HepG2 (cell line): ENCODE measurements around the gene PRCD. TPM values are rescaled to one million over a fixed set of nuclear protein-coding genes. Genes with fewer than 3 reads are reported as not detected.
"Not testable (repeated sequence)": the region's sequence is repeated elsewhere in the genome, so short reads cannot be mapped to it uniquely, and the experiment has no call there.

Experiments used
- ATAC-seq: fragments of 200-7000 bp; cut with Tn5 transposase; 3 replicates; pipeline ENCODE4 v1.9.1; 2020; ENCODE audit warnings: mild to moderate bottlenecking, moderate library complexity
- BruUV-seq: library from RNA; stranded (reverse); fragments of 400-500 nt; replicated peaks from 2 replicates; lab custom pipeline; 2021; lab: Mats Ljungman, UMichigan
- CTCF ChIA-PET: fragments of 300-600 bp; formaldehyde crosslinking; extraction: SDS; loops from one replicate; lab custom pipeline; 2021; ENCODE audit warnings: low total read pairs, inconsistent platforms, low intra/inter-chr PET ratio; lab: Yijun Ruan, JAX
- POLR2A ChIA-PET: fragments of 350-600 bp; sonication (Branson Sonifier 250); formaldehyde crosslinking; loops from one replicate; lab custom pipeline; 2020; ENCODE audit warnings: antibody characterized with exemption, inconsistent platforms; lab: Yijun Ruan, JAX
- DNase-seq: peaks from one replicate; pipeline ENCODE4 v3.0.0-alpha.2; 2015; ENCODE audit warnings: low spot score
- FAIRE-seq: peaks from 3 replicates; lab custom pipeline; 2011; peaks lifted over from hg19 to GRCh38; lab: Jason Lieb, UNC
- H2AFZ ChIP-seq: one replicate; pipeline ENCODE4 v1.6.1; 2011; ENCODE audit warnings: low read length, inconsistent platforms
- H3K27ac ChIP-seq: fragments of 300-600 bp; 3 replicates; pipeline ENCODE4 v1.8.0; 2011; ENCODE audit warnings: mixed run types, mild to moderate bottlenecking, mixed read lengths, low read length, inconsistent platforms; ENCODE audit not compliant: insufficient read depth; ENCODE audit errors: extremely low read length
- H3K27me3 ChIP-seq, 2 experiments: fragments of 200-600 bp in 1 of 2; 2 replicates in 1 of 2; 3 replicates in 1 of 2; pipeline versions ENCODE4 v1.6.0 to v1.8.0; 2011; ENCODE audit warnings: low read length in 2 of 2, mild to moderate bottlenecking in 2 of 2, moderate library complexity in 2 of 2, inconsistent platforms in 1 of 2; ENCODE audit not compliant: insufficient read depth in 2 of 2, control insufficient read depth in 1 of 2
- H3K36me3 ChIP-seq, 2 experiments: fragments of 200-600 bp in 1 of 2; replicated peaks in 1 of 2; 2 replicates in 1 of 2; 3 replicates in 1 of 2; pipeline versions ENCODE4 v1.5.1 to v1.8.0; 2011; ENCODE audit warnings: low read length in 2 of 2, inconsistent platforms in 1 of 2; ENCODE audit not compliant: insufficient read depth in 2 of 2, control insufficient read depth in 1 of 2
- H3K4me1 ChIP-seq: 2 replicates; pipeline ENCODE4 v1.5.1; 2012; ENCODE audit warnings: low read length, inconsistent platforms; ENCODE audit not compliant: insufficient read depth
- H3K4me2 ChIP-seq: 2 replicates; pipeline ENCODE4 v1.6.0; 2011; ENCODE audit warnings: low read depth, low read length, inconsistent platforms
- H3K4me3 ChIP-seq, 3 experiments: fragments of 200-600 bp in 1 of 3; sonication (generic), shearing (Covaris generic) in 1 of 3; replicated peaks in 1 of 3; 2 replicates each; pipeline ENCODE4 v1.5.1; 2011 to 2016; ENCODE audit warnings: low read length in 3 of 3, inconsistent platforms in 2 of 3, low read depth in 2 of 3, mild to moderate bottlenecking in 2 of 3, control low read depth in 1 of 3, mixed read lengths in 1 of 3; ENCODE audit not compliant: insufficient read depth in 1 of 3
- H3K79me2 ChIP-seq: one replicate; pipeline ENCODE4 v1.6.1; 2011; ENCODE audit warnings: low read length, inconsistent platforms; ENCODE audit not compliant: insufficient read depth
- H3K9ac ChIP-seq: 2 replicates; pipeline ENCODE4 v1.6.0; 2011; ENCODE audit warnings: mild to moderate bottlenecking, low read depth, low read length, inconsistent platforms; ENCODE audit not compliant: insufficient read depth
- H3K9me3 ChIP-seq: 2 replicates; pipeline ENCODE4 v1.5.1; 2012; ENCODE audit warnings: mild to moderate bottlenecking, low read length
- H4K20me1 ChIP-seq: 2 replicates; pipeline ENCODE4 v1.6.0; 2011; ENCODE audit warnings: inconsistent platforms, mild to moderate bottlenecking, low read length, moderate library complexity; ENCODE audit not compliant: insufficient read depth
- ADNP ChIP-seq: sonication (generic); formaldehyde crosslinking; IDR thresholded peaks from 2 replicates; pipeline ENCODE4 v1.4.0; 2020; ENCODE audit warnings: missing genetic modification reagents
- EP300 ChIP-seq, 3 experiments: sonication (generic) in 1 of 3; formaldehyde crosslinking in 1 of 3; IDR thresholded peaks; 2 replicates each; pipeline versions ENCODE4 v1.5.1 to v1.6.1; 2011 to 2020; ENCODE audit warnings: low read depth in 2 of 3, low read length in 2 of 3, borderline replicate concordance in 1 of 3, improper control_type of control experiment in 1 of 3, mild to moderate bottlenecking in 1 of 3, missing genetic modification reagents in 1 of 3, moderate library complexity in 1 of 3
- EZH2 ChIP-seq: conservative IDR thresholded peaks from 2 replicates; pipeline ENCODE4 v1.6.1; 2012; ENCODE audit warnings: mild to moderate bottlenecking, low read depth, low read length, moderate library complexity
- HES4 ChIP-seq: sonication (generic); formaldehyde crosslinking; IDR thresholded peaks from 2 replicates; pipeline ENCODE4 v1.9.0; 2021; ENCODE audit warnings: mild to moderate bottlenecking, missing genetic modification reagents, borderline replicate concordance
- HNF4G ChIP-seq, 2 experiments: sonication (generic) in 1 of 2; formaldehyde crosslinking in 1 of 2; IDR thresholded peaks; 2 replicates each; pipeline versions ENCODE4 v1.4.0 to v1.6.1; 2011 to 2020; ENCODE audit warnings: borderline replicate concordance in 2 of 2, low read depth in 2 of 2, mild to moderate bottlenecking in 2 of 2, low read length in 1 of 2, missing genetic modification reagents in 1 of 2, moderate library complexity in 1 of 2
- NR2F2 ChIP-seq: IDR thresholded peaks from 2 replicates; pipeline ENCODE4 v1.6.1; 2012; ENCODE audit warnings: low read depth, inconsistent platforms, borderline replicate concordance
- PITX1 ChIP-seq: sonication (generic); formaldehyde crosslinking; IDR thresholded peaks from 2 replicates; pipeline ENCODE4 v1.5.1; 2020; ENCODE audit warnings: mild to moderate bottlenecking, missing genetic modification reagents
- RFXANK ChIP-seq: IDR thresholded peaks from 2 replicates; pipeline ENCODE4 v1.6.1; 2016
- ZMYM2 ChIP-seq: sonication (generic); formaldehyde crosslinking; IDR thresholded peaks from 2 replicates; pipeline ENCODE4 v1.8.0; 2022; ENCODE audit warnings: mild to moderate bottlenecking, missing genetic modification reagents
- ZNF17 ChIP-seq: sonication (generic); formaldehyde crosslinking; IDR thresholded peaks from 2 replicates; pipeline ENCODE4 v1.5.0; 2020; ENCODE audit warnings: mild to moderate bottlenecking, missing genetic modification reagents
- ZNF558 ChIP-seq: sonication (generic); formaldehyde crosslinking; IDR thresholded peaks from 2 replicates; pipeline ENCODE4 v1.9.0; 2022; ENCODE audit warnings: mild to moderate bottlenecking, missing genetic modification reagents, borderline replicate concordance
- ZNF891 ChIP-seq: sonication (generic); formaldehyde crosslinking; IDR thresholded peaks from 2 replicates; pipeline ENCODE4 v1.5.0; 2020; ENCODE audit warnings: mild to moderate bottlenecking, missing genetic modification reagents
- WGBS: methylation state at CpG from one replicate; pipeline ENCODE4 v1.1.6; 2017; ENCODE audit warnings: low lambda C conversion rate; 5-methylcytosine and 5-hydroxymethylcytosine counted together
- in situ Hi-C: cut with HindIII; loops from 2 replicates; pipeline ENCODE4 v1.10.0; 2017; ENCODE audit warnings: low pct_unique_long_range_greater_than_20kb; ENCODE audit not compliant: extremely low pct_ligation_motif_present
- intact Hi-C: fragments of 100-400 bp; cut with micrococcal nuclease; formaldehyde crosslinking; loops from one replicate; pipeline ENCODE4 v1.10.0; 2022; ENCODE audit not compliant: unreplicated experiment
- polyA plus RNA-seq, 8 experiments: library from polyadenylated mRNA; depleted of rRNA in 3 of 8; stranded (reverse) in 7 of 8; unstranded in 1 of 8; fragments of >200 nt; fragmentation: Illumina TruSeq in 4 of 8; extraction: Trizol in 4 of 8; gene quantifications; 2 replicates each; pipeline versions ENCODE4 v1.2.1 to v1.2.3, GENCODE V29; 2011 to 2016; ENCODE audit warnings: low read depth in 4 of 8, missing spikeins in 1 of 8, mixed read lengths in 1 of 8; ENCODE audit not compliant: insufficient read depth in 1 of 8
- total RNA-seq, 5 experiments: library from RNA; depleted of rRNA; stranded (reverse); fragments of >200 nt; fragmentation: Illumina TruSeq; extraction: Trizol; gene quantifications; 2 replicates each; pipeline ENCODE4 v1.2.3, GENCODE V29; 2016; ENCODE audit warnings: low read depth in 1 of 5
- TF ChIP-seq, protein P1 (sequence below): sonication (generic); formaldehyde crosslinking; IDR thresholded peaks from 2 replicates; pipeline ENCODE4 v1.5.0; 2020; ENCODE audit warnings: mild to moderate bottlenecking, missing genetic modification reagents

PRCD gene
- total and polyA plus RNA-seq, 2 of the 13 experiments (the other 11 are each of a cell fraction or from before 2014, with no cell fraction given): 0.51 TPM; not detected in 1

DNA sequence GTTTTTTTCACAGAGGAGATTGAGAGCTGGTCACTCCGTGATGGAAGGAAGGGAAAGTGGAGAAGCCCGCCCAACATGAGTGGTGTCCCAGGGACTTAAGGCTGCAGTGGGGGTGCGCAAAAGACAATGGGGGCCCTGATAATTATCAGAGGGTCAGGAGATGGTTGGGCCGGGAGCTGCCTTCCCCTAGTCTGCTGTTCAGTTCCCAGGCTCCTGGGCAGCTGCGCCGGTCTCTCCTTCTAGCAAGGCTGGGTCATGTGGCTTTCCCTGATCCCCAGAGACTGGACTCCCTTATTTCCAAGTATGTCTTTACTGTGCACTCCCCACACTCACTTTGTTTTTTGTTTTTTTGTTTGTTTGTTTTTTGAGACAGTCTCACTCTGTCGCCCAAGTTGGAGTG is 18.6 kb upstream of the PRCD start:
- H3K27me3 ChIP-seq: peaks cover 10 to 38% of the 10 kb centered on the region in 2 experiments
- H3K79me2 ChIP-seq: no peaks in the 10 kb centered on the region
- POLR2A ChIA-PET: interaction anchor here (1.4 to 5.7 kb wide), 2 partner anchors 29 to 36 kb away, joined by 3 to 40 read pairs; no protein-coding TSS in a partner anchor
- FAIRE-seq: no peak
- DNase-seq: no peak
- H2AFZ ChIP-seq: no peak overlapping the region
- TF ChIP-seq HES4 (CRISPR knock-in tag) (0 out of 2 replicates have a peak, but pooled peaks have one; percentile 16), EZH2 (0 out of 2 replicates have a peak, but pooled peaks have one; percentile 5), ZNF17 (CRISPR knock-in tag) (no peak), PITX1 (CRISPR knock-in tag) (no peak), ZNF891 (CRISPR knock-in tag) (0 out of 2 replicates have a peak, but pooled peaks have one; percentile 2), RFXANK (CRISPR knock-in tag) (no peak)
- TF ChIP-seq, all 625 proteins: peak for 3
- H4K20me1 ChIP-seq: no peaks in the 10 kb centered on the region
- CTCF ChIA-PET: interaction anchor here (4.2 kb wide), 1 partner anchor 26 kb away, joined by 86 read pairs; no protein-coding TSS in a partner anchor
- H3K4me3 ChIP-seq: peak overlapping the region in 1 of 3 experiments; percentile 19; a peak in 1 of 6 replicates
- ATAC-seq: no peak
- peaks cover 81% of the 10 kb centered on the region for H3K4me1 ChIP-seq
- intact Hi-C loops: loop anchor here (5.0 kb wide), 1 partner anchor 151 kb away; no protein-coding TSS in a partner anchor
- 0 out of 2 replicates have a peak overlapping the region, but pooled peaks have one; percentile 7 for H3K9ac ChIP-seq
- BruUV-seq: no TSS peak
- H3K9me3 ChIP-seq: no peaks in the 10 kb centered on the region
- no peaks in the 10 kb centered on the region for H3K36me3 ChIP-seq
- H3K4me2 ChIP-seq: peak overlapping the region; percentile 61
- no peak overlapping the region for H3K27ac ChIP-seq
- WGBS: 54% methylated on average over 7 of the region's 7 CpGs
- in situ Hi-C loops: loop anchor here (5.0 kb wide), 2 partner anchors 36 to 106 kb away; no protein-coding TSS in a partner anchor

DNA sequence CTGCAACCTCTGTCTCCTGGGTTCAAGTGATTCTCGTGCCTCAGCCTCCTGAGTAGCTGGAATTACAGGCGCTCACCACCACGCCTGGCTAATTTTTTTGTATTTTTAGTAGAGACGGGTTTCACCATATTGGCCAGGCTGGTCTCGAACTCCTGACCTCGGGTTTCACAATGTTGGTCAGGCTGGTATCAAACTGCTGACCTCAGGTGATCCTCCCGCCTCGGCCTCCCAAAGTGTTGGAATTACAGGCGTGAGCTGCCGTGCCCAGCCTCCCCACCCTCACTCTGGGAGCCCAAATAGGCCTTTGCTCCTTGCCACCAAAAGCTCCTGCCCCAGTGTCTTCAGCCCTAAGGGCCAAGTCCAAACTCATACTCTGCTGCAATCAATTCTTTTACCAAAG is 18.2 kb upstream of the PRCD start:
- not testable (repeated sequence) for H4K20me1 ChIP-seq; H3K9me3 ChIP-seq; FAIRE-seq; H3K9ac ChIP-seq; H2AFZ ChIP-seq; H3K4me3 ChIP-seq; H3K27ac ChIP-seq; H3K36me3 ChIP-seq; BruUV-seq; H3K79me2 ChIP-seq; DNase-seq; ATAC-seq; TF ChIP-seq EP300 (CRISPR knock-in tag; IDR thresholded peaks at IDR 0.05; ENCODE audit: borderline replicate concordance); HNF4G (CRISPR knock-in tag; IDR thresholded peaks at IDR 0.05; ENCODE audit: borderline replicate concordance, low read depth)
- 12% methylated on average over 10 of the region's 10 CpGs for WGBS
- Histone ChIP-seq H3K4me1 (peaks cover 81% of the 10 kb centered on the region), H3K27me3 (peaks cover 10 to 38% of the 10 kb centered on the region in 2 experiments), H3K4me2 (0 out of 2 replicates have a peak overlapping the region, but pooled peaks have one; percentile 2)
- intact Hi-C loops (loop anchor here (2.0 to 5.0 kb wide), 2 partner anchors 101 to 151 kb away; no protein-coding TSS in a partner anchor), in situ Hi-C loops (loop anchor here (5.0 kb wide), 2 partner anchors 36 to 106 kb away; no protein-coding TSS in a partner anchor)
- ChIA-PET POLR2A (interaction anchor here (1.4 to 5.7 kb wide), 4 partner anchors 12 to 92 kb away, joined by 3 to 44 read pairs (median 22); no protein-coding TSS in a partner anchor), CTCF (interaction anchor here (2.3 to 4.2 kb wide), 3 partner anchors 26 to 102 kb away, joined by 11 to 86 read pairs (median 21); no protein-coding TSS in a partner anchor)
- TF ChIP-seq EP300 (IDR thresholded peaks at IDR 0.05; ENCODE audit: low read depth in 2 of 2, low read length in 2 of 2): peak in 1 of 2 experiments; percentile 10; a peak in 1 of 4 replicates
- TF ChIP-seq NR2F2: 0 out of 2 replicates have a peak, but pooled peaks have one; percentile 14
- peak; percentile 40; the same call in 1 of the 2 replicates for TF ChIP-seq HNF4G (IDR thresholded peaks at IDR 0.05; ENCODE audit: borderline replicate concordance, low read depth, low read length)
- peak; percentile 82; the same call in 1 of the 2 replicates for TF ChIP-seq ADNP (CRISPR knock-in tag)
- TF ChIP-seq ZNF558 (CRISPR knock-in tag): peak; percentile 43; the same call in 1 of the 2 replicates
- TF ChIP-seq, protein P1, sequence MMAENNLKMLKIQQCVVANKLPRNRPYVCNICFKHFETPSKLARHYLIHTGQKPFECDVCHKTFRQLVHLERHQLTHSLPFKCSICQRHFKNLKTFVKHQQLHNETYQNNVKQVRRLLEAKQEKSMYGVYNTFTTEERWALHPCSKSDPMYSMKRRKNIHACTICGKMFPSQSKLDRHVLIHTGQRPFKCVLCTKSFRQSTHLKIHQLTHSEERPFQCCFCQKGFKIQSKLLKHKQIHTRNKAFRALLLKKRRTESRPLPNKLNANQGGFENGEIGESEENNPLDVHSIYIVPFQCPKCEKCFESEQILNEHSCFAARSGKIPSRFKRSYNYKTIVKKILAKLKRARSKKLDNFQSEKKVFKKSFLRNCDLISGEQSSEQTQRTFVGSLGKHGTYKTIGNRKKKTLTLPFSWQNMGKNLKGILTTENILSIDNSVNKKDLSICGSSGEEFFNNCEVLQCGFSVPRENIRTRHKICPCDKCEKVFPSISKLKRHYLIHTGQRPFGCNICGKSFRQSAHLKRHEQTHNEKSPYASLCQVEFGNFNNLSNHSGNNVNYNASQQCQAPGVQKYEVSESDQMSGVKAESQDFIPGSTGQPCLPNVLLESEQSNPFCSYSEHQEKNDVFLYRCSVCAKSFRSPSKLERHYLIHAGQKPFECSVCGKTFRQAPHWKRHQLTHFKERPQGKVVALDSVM (CRISPR knock-in tag): peak; percentile 92
- peak; percentile 62; the same call in 1 of the 2 replicates for TF ChIP-seq ZMYM2 (CRISPR knock-in tag)
